B cell (primary cell): ENCODE data around the gene SEC14L1.

Experiments
- CTCF ChIP-seq: fragments of 200-600 bp; IDR thresholded peaks from one replicate; pipeline ENCODE4 v1.8.0; 2022; ENCODE audit warnings: antibody characterized with exemption, mild to moderate bottlenecking
- EZH2 ChIP-seq: IDR thresholded peaks from 2 replicates; pipeline ENCODE4 v1.6.1; 2012; ENCODE audit warnings: borderline replicate concordance, low read depth, mild to moderate bottlenecking, moderate library complexity, low read length; ENCODE audit not compliant: insufficient read depth, poor library complexity, severe bottlenecking

GRCh38 chr17:77164483-77165091 is 23.8 kb downstream of the SEC14L1 start:
- TF ChIP-seq EZH2 (no peak), CTCF (no peak)
